HFF-Myc (cell line): Measurements from ENCODE around the gene ADPRHL1.
"Not testable (repeated sequence)": the region's sequence is repeated elsewhere in the genome, so short reads cannot be mapped to it uniquely, and the experiment has no call there.

ENCODE experiments used
- DNase-seq: peaks from one replicate; pipeline ENCODE4 v3.0.0-alpha.2; 2011; ENCODE audit warnings: low read depth; ENCODE audit errors: extremely low read depth
- H3K4me3 ChIP-seq: replicated peaks from 2 replicates; pipeline ENCODE4 v1.5.1; 2011; ENCODE audit warnings: low read depth, mild to moderate bottlenecking, control low read depth, low read length
- TF ChIP-seq, protein P1 (sequence below): IDR thresholded peaks from 2 replicates; pipeline ENCODE4 v1.5.1; 2012; ENCODE audit warnings: mild to moderate bottlenecking, low read depth, low read length, control low read depth; ENCODE audit errors: missing control alignments

ADPRHL1 gene

GRCh38 chr13:113455384-113455783 lies 2.1 kb upstream of the ADPRHL1 start:
- DNase-seq, result no peak
- TF ChIP-seq, protein P1, sequence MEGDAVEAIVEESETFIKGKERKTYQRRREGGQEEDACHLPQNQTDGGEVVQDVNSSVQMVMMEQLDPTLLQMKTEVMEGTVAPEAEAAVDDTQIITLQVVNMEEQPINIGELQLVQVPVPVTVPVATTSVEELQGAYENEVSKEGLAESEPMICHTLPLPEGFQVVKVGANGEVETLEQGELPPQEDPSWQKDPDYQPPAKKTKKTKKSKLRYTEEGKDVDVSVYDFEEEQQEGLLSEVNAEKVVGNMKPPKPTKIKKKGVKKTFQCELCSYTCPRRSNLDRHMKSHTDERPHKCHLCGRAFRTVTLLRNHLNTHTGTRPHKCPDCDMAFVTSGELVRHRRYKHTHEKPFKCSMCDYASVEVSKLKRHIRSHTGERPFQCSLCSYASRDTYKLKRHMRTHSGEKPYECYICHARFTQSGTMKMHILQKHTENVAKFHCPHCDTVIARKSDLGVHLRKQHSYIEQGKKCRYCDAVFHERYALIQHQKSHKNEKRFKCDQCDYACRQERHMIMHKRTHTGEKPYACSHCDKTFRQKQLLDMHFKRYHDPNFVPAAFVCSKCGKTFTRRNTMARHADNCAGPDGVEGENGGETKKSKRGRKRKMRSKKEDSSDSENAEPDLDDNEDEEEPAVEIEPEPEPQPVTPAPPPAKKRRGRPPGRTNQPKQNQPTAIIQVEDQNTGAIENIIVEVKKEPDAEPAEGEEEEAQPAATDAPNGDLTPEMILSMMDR, result no peak
- H3K4me3 ChIP-seq, result no peak overlapping the region

DNA sequence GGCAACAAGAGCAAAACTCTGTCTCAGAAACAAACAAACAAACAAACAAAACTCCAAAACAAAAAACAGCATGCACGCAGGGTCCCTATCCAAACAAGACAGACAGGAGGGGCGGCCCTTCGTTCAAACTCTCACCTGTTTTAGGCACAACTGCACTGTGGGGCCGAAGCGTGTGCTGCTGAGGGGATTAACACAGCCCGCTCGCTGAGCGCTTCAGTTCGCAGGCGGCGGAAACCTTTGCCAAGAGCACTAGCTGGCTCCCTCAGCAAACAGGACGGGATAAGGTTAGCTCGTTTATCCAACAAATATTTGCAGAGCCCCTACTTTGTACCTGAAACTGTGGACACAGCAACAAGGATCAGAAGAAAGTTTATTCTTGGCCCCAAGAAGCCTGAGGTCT lies 1.6 kb upstream of the ADPRHL1 start:
- DNase-seq, result no peak
- H3K4me3 ChIP-seq, result no peak overlapping the region
- TF ChIP-seq, protein P1, result no peak

DNA sequence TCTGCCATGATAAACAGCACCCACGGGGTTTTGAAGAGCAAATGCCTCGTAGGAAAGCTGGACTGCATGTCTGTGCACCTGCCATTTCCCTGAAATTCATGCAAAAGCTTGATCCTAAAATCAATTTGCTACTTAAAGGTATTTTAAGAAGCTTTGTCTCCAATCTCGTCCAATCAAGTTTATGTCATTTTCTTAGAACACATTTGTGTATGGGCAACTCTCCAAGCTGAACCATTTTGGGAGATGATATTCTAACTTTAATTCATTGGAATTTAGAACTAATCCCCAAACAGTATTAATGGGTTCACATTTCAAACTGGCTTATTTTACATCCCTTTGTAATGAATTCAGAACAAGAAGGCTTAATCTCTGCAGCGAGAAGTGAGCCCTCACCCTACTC lies 822 bp downstream of the ADPRHL1 start:
- TF ChIP-seq, protein P1, result no peak
- no peak overlapping the region for H3K4me3 ChIP-seq
- DNase-seq, result no peak

- DNase-seq, result no peak
- TF ChIP-seq, protein P1, result no peak
- no peak overlapping the region for H3K4me3 ChIP-seq
Measured at GRCh38 chr13:113451951-113452421, 1.3 kb downstream of the ADPRHL1 start.

DNA sequence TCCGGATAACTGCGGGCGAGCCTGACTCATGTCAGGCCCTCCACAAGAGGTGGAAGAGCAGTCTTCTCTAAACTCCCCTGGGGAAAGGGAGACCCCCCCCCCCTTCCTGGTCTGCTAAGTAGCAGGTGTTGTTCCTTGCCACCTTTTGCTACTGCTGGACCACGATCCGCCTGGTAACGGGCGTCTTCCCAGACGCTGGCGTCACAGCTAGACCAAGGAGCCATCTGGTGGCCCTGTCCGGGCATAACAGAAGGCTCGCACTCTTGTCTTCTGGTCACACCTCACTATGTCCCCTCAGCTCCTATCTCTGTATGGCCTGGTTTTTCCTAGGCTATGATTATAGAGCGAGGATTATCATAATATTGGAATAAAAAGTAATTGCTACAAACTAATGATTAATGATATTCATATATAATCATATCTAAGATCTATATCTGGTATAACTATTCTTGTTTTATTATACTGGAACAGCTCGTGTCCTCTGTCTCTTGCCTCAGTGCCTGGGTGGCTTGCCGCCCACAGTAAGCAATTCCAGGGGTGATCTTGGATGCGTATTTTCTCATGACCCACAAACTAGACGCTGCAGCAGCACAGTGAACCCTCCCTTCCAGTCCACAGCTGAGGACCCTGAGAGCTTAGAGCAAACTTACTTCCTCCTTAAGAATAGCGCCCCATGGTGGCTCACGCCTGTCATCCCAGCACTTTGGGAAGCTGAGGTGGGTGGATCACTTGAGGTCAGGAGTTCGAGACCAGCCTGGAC lies 2.2 kb downstream of the ADPRHL1 start:
- not testable (repeated sequence) for DNase-seq, H3K4me3 ChIP-seq

DNA sequence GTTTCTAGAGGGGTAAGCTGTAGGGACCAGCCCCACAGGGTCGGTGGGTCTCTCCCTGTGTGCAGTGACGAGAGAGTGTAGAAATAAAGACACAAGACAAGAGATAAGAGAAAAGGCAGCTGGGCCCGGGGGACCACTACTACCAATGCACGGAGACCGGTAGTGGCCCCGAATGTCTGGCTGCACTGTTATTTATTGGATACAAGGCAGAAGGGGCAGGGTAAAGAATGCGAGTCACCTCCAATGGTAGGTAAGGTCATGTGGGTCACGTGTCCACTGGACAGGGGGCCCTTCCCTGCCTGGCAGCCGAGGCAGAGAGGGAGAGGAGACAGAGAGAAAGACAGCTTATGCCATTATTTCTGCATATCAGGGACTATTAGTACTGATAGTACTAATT lies 2.9 kb downstream of the ADPRHL1 start:
- DNase-seq, result not testable (repeated sequence)

GRCh38 chr13:113449693-113450347 lies 3.5 kb downstream of the ADPRHL1 start:
- TF ChIP-seq, protein P1, result no peak
- no peak for DNase-seq
- H3K4me3 ChIP-seq, result peak overlapping the region; percentile 46

More for the DNA sequence above, 2.9 kb downstream of the ADPRHL1 start:
- H3K4me3 ChIP-seq, result not testable (repeated sequence)
